Kidney (tissue), 14 donors: Measurements from ENCODE around the gene ROR2. TPM values are rescaled to one million over a fixed set of nuclear protein-coding genes. Genes with fewer than 3 reads are reported as not detected.
A peak's percentile ranks its signal among the peaks of the same experiment; 100 is the strongest.

Experiments
- DNase-seq, 5 donors: peaks; one replicate each; pipeline ENCODE4 v3.0.0-alpha.2; 2013 to 2020
- FAIRE-seq: peaks from 2 replicates; lab custom pipeline; 2012; peaks lifted over from hg19 to GRCh38; lab: Jason Lieb, UNC
- H3K27ac ChIP-seq, 2 donors: one replicate each; pipeline ENCODE4 v1.7.0; 2013; ENCODE audit warnings: low read depth in 2 of 2, low read length in 2 of 2, inconsistent platforms in 1 of 2
- H3K27me3 ChIP-seq: one replicate; pipeline ENCODE4 v1.7.1; 2013; ENCODE audit warnings: low read length, inconsistent platforms; ENCODE audit not compliant: control insufficient read depth, insufficient read depth
- H3K36me3 ChIP-seq, 3 donors: one replicate each; pipeline versions ENCODE4 v1.7.0 to v1.7.1; 2013; ENCODE audit warnings: low read length in 3 of 3, control low read depth in 1 of 3, inconsistent platforms in 1 of 3; ENCODE audit not compliant: insufficient read depth in 3 of 3, control insufficient read depth in 2 of 3
- H3K4me1 ChIP-seq, 3 donors: one replicate each; pipeline versions ENCODE4 v1.7.0 to v1.7.1; 2013; ENCODE audit warnings: low read length in 3 of 3, inconsistent platforms in 1 of 3, low read depth in 1 of 3; ENCODE audit not compliant: control insufficient read depth in 2 of 3, insufficient read depth in 2 of 3
- H3K4me3 ChIP-seq, 3 donors: one replicate each; pipeline versions ENCODE4 v1.7.0 to v1.8.1; 2013; ENCODE audit warnings: low read length in 3 of 3, control low read depth in 1 of 3, inconsistent platforms in 1 of 3
- H3K9ac ChIP-seq, 3 donors: one replicate each; pipeline versions ENCODE4 v1.7.0 to v1.7.1; 2013; ENCODE audit warnings: low read length in 3 of 3, control low read depth in 1 of 3, inconsistent platforms in 1 of 3
- H3K9me3 ChIP-seq, 3 donors: one replicate each; pipeline versions ENCODE4 v1.7.0 to v1.7.1; 2013; ENCODE audit warnings: low read length in 3 of 3, control low read depth in 1 of 3, inconsistent platforms in 1 of 3; ENCODE audit not compliant: control insufficient read depth in 2 of 3, insufficient read depth in 1 of 3
- intact Hi-C: fragments of 100-400 bp; cut with DNase I; formaldehyde crosslinking; loops from one replicate; pipeline ENCODE4 v1.11.1; 2022
- polyA plus RNA-seq: library from polyadenylated mRNA; stranded (reverse); fragments of 350-450 nt; fragmentation: Illumina TruSeq; extraction: RNeasy Lipid Tissue Mini Kit (QIAGEN cat#74804); gene quantifications from one replicate; pipeline ENCODE4 v1.2.3, GENCODE V29; 2014; ENCODE audit warnings: low read depth, low replicate concordance; ENCODE audit not compliant: insufficient read depth
- total RNA-seq: library from RNA; stranded (reverse); fragmentation: NEBNext Ultra II Directional; extraction: Animal tissue kit (Norgen Biotek cat#: 25700); gene quantifications from one replicate; pipeline ENCODE4 v1.2.1, GENCODE V29; 2021
- TF ChIP-seq, protein P1 (sequence below): IDR thresholded peaks from 3 replicates; pipeline ENCODE4 v1.5.1; 2012; ENCODE audit warnings: mild to moderate bottlenecking, moderate library complexity, borderline replicate concordance; ENCODE audit not compliant: insufficient read depth; ENCODE audit errors: extremely low read depth
- donor health status: control.
- donor health status: control.
- donor health status: control.
- donor health status: control.
- donor health status: control.
- donor health status: DM: yes; HTN: yes; CAD: no.
- donor health status: Normal renal cell carcinoma (clear cell type).

ROR2 gene
- total and polyA plus RNA-seq, 2 donors from 2014 or later, result 1.5 to 5.7 TPM

DNA sequence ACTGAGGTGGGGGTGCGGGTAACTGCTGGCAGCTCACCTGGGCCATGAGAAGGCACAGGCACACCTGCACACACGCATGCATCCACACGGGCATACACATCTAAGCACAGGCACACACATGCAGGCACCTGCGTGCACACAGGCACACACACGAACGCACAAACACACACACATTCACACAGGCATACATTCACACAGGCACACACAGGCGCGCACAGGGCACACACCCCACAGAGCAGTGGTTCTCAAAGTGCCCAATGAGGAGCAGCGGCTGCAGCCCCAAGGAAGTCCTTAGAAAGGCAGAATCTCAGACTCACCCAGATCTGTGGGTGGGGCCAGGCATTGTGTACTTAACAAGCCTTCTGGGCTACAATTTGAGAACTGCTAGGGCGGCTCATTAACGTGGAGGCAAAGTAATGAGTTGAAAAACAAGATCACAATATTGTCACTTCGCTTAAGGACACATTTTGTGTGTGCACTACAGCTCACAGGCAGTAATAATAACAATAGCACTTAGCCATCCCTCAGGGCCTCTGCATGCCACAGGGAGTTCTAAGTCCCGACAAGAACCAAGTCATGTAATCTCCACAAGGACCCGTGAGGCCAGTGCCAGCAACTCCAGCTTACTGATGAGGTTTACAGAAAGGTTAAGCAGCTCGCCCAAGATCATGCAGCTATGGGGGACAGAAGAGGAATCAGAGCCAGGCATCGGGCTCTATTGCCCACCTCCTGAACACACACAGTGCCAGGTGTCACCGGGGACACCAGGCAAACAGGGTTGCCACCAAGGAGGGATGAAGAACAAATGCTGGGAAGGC lies 91.6 kb downstream of the ROR2 start:
- TF ChIP-seq, protein P1, sequence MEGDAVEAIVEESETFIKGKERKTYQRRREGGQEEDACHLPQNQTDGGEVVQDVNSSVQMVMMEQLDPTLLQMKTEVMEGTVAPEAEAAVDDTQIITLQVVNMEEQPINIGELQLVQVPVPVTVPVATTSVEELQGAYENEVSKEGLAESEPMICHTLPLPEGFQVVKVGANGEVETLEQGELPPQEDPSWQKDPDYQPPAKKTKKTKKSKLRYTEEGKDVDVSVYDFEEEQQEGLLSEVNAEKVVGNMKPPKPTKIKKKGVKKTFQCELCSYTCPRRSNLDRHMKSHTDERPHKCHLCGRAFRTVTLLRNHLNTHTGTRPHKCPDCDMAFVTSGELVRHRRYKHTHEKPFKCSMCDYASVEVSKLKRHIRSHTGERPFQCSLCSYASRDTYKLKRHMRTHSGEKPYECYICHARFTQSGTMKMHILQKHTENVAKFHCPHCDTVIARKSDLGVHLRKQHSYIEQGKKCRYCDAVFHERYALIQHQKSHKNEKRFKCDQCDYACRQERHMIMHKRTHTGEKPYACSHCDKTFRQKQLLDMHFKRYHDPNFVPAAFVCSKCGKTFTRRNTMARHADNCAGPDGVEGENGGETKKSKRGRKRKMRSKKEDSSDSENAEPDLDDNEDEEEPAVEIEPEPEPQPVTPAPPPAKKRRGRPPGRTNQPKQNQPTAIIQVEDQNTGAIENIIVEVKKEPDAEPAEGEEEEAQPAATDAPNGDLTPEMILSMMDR, result no peak
- no peak for FAIRE-seq
- Histone ChIP-seq H3K27ac (no peak overlapping the region), H3K27me3 (no peaks in the 10 kb centered on the region), H3K9me3 (no peaks in the 10 kb centered on the region), H3K4me1 (peaks cover 0 to 3% (median 0%) of the 10 kb centered on the region in 3 donors), H3K4me3 (no peak overlapping the region), H3K9ac (no peak overlapping the region), H3K36me3 (no peaks in the 10 kb centered on the region)
- intact Hi-C loops, result no loop called here
- DNase-seq, result peak in 1 of 5 donors; percentile 31

GRCh38 chr9:91857291-91858212 lies 92.5 kb downstream of the ROR2 start:
- intact Hi-C loops, result no loop called here
- FAIRE-seq (no peak), DNase-seq (peak in 4 of 5 donors; percentile 88 to 90 (median 89))
- Histone ChIP-seq H3K4me3 (no peak overlapping the region), H3K4me1 (peaks cover 0 to 3% (median 0%) of the 10 kb centered on the region in 3 donors), H3K27me3 (no peaks in the 10 kb centered on the region), H3K27ac (no peak overlapping the region), H3K9me3 (no peaks in the 10 kb centered on the region), H3K9ac (no peak overlapping the region), H3K36me3 (no peaks in the 10 kb centered on the region)
- TF ChIP-seq, protein P1, result no peak

DNA sequence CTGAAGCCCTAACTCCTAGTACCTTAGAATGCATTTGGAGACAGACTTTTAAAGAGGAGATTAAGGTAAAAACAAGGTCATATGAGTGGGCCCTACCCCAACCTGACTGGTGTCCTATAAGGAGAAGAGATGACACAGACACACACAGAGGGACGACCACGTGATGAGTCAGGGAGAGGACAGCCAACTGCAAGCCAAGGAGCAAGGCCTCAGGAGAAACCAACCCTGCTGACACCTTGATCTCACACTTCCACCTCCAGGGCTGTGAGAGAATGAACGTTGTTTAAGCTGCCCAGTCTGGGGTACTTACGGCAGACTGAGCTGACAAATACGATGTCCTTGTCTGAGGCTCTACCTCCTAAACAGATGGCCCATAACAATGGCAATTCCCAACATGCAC lies 93.6 kb downstream of the ROR2 start:
- DNase-seq (no peak), FAIRE-seq (no peak)
- no peaks in the 10 kb centered on the region for H3K27me3 ChIP-seq
- no peaks in the 10 kb centered on the region for H3K36me3 ChIP-seq
- no peak overlapping the region for H3K27ac ChIP-seq
- H3K9me3 ChIP-seq, result no peaks in the 10 kb centered on the region
- H3K4me3 ChIP-seq, result no peak overlapping the region
- H3K4me1 ChIP-seq, result peaks cover 0 to 3% (median 0%) of the 10 kb centered on the region in 3 donors
- TF ChIP-seq, protein P1, result no peak
- intact Hi-C loops, result no loop called here
- H3K9ac ChIP-seq, result no peak overlapping the region
